Gastroesophageal sphincter (tissue), 4 donors: ENCODE data around the gene COL25A1. TPM values are rescaled to one million over a fixed set of nuclear protein-coding genes. Genes with fewer than 3 reads are reported as not detected.

Experiments
- ATAC-seq: fragments of 150-250 bp; one replicate; pipeline ENCODE4 v1.9.1; 2016; ENCODE audit warnings: mild to moderate bottlenecking, moderate library complexity
- H3K27ac ChIP-seq, 4 donors: fragments of 200-600 bp; sonication (generic) in 3 of 4; 1 replicate in 3 of 4; 2 replicates in 1 of 4; pipeline ENCODE4 v1.5.1; 2016 to 2019
- H3K27me3 ChIP-seq: fragments of 200-600 bp; sonication (generic); one replicate; pipeline ENCODE4 v1.5.1; 2019
- H3K36me3 ChIP-seq, 2 donors: fragments of 200-600 bp; sonication (generic); one replicate each; pipeline ENCODE4 v1.5.1; 2019; ENCODE audit warnings: control low read depth in 1 of 2
- H3K4me1 ChIP-seq, 3 donors: fragments of 200-600 bp; sonication (generic); 1 replicate in 2 of 3; 2 replicates in 1 of 3; pipeline ENCODE4 v1.5.1; 2016 to 2019; ENCODE audit warnings: control low read depth in 2 of 3
- H3K4me3 ChIP-seq, 2 donors: fragments of 200-600 bp; sonication (generic); one replicate each; pipeline ENCODE4 v1.5.1; 2019; ENCODE audit warnings: mild to moderate bottlenecking in 1 of 2, moderate library complexity in 1 of 2
- H3K9me3 ChIP-seq, 3 donors: fragments of 200-600 bp; sonication (generic); one replicate each; pipeline ENCODE4 v1.5.1; 2017 to 2019; ENCODE audit warnings: control low read depth in 2 of 3
- CTCF ChIP-seq, 4 experiments: fragments of 200-600 bp in 2 of 4; fragments of 450-650 bp in 2 of 4; sonication (generic) in 1 of 4; IDR thresholded peaks; one replicate each; pipeline ENCODE4 v1.5.1; 2017 to 2019; ENCODE audit warnings: antibody characterized with exemption in 4 of 4, mild to moderate bottlenecking in 2 of 4, moderate library complexity in 2 of 4
- EP300 ChIP-seq: sonication (generic); formaldehyde crosslinking; IDR thresholded peaks from one replicate; pipeline ENCODE4 v1.6.1; 2017; ENCODE audit warnings: antibody characterized with exemption, mild to moderate bottlenecking
- POLR2A ChIP-seq, 2 donors: fragments of 450-650 bp; IDR thresholded peaks; one replicate each; pipeline ENCODE4 v1.6.1; 2017; ENCODE audit warnings: antibody characterized with exemption in 2 of 2, mild to moderate bottlenecking in 2 of 2, moderate library complexity in 1 of 2
- POLR2AphosphoS5 ChIP-seq: sonication (generic); formaldehyde crosslinking; IDR thresholded peaks from one replicate; pipeline ENCODE4 v1.6.1; 2017; ENCODE audit warnings: antibody characterized with exemption
- WGBS, 2 donors: methylation state at CpG; one replicate each; pipeline ENCODE4 v1.1.5; 2018; ENCODE audit warnings: low coverage in 1 of 2; 5-methylcytosine and 5-hydroxymethylcytosine counted together
- total RNA-seq, 4 donors: library from RNA; depleted of rRNA; stranded (reverse); fragments of >200 nt; gene quantifications; one replicate each; pipeline ENCODE4 v1.1.0, GENCODE V29; 2016

The COL25A1 gene
- total RNA-seq, 4 donors from 2014 or later = 0.40 to 1.8 (median 1.0) TPM

GRCh38 chr4:108774809-108775530 is 527.5 kb downstream of the COL25A1 start:
- Histone ChIP-seq H3K27me3 (no peaks in the 10 kb centered on the region), H3K36me3 (no peaks in the 10 kb centered on the region), H3K4me1 (peaks cover 0 to 4% (median 0%) of the 10 kb centered on the region in 3 donors), H3K9me3 (no peaks in the 10 kb centered on the region), H3K27ac (no peak overlapping the region), H3K4me3 (no peak overlapping the region)
- TF ChIP-seq CTCF (IDR thresholded peaks at IDR 0.05) = peak in 1 of 4 experiments; percentile 7
- no peak for TF ChIP-seq POLR2A (IDR thresholded peaks at IDR 0.05)
- TF ChIP-seq EP300 = no peak
- peak; percentile 8 for TF ChIP-seq POLR2AphosphoS5
- WGBS, 2 donors = 31 to 62% methylated on average over 3 to 4 of the region's 5 CpGs
- no peak for ATAC-seq

GRCh38 chr4:108772402-108772801 is 530.1 kb downstream of the COL25A1 start:
- TF ChIP-seq EP300 = no peak
- TF ChIP-seq CTCF (IDR thresholded peaks at IDR 0.05) = no peak
- TF ChIP-seq POLR2AphosphoS5 = no peak
- no peak for TF ChIP-seq POLR2A (IDR thresholded peaks at IDR 0.05)
- Histone ChIP-seq H3K36me3 (no peaks in the 10 kb centered on the region), H3K9me3 (no peaks in the 10 kb centered on the region), H3K4me3 (no peak overlapping the region), H3K27ac (no peak overlapping the region), H3K27me3 (no peaks in the 10 kb centered on the region), H3K4me1 (peaks cover 0 to 4% (median 0%) of the 10 kb centered on the region in 3 donors)
- 88 to 94% methylated on average over 7 of the region's 7 CpGs for WGBS, 2 donors
- no peak for ATAC-seq

- TF ChIP-seq EP300 (no peak), POLR2AphosphoS5 (no peak), POLR2A (IDR thresholded peaks at IDR 0.05) (no peak), CTCF (IDR thresholded peaks at IDR 0.05) (no peak)
- 77 to 100% methylated on average over 1 to 3 of the region's 3 CpGs for WGBS, 2 donors
- peaks cover 0 to 17% (median 9%) of the 10 kb centered on the region in 3 donors for H3K4me1 ChIP-seq
- ATAC-seq = no peak
- no peaks in the 10 kb centered on the region for H3K9me3 ChIP-seq
- no peaks in the 10 kb centered on the region for H3K36me3 ChIP-seq
- H3K27me3 ChIP-seq = peaks cover 14% of the 10 kb centered on the region
- H3K27ac ChIP-seq = no peak overlapping the region
- no peak overlapping the region for H3K4me3 ChIP-seq
Measured at GRCh38 chr4:108766058-108766457, 536.4 kb downstream of the COL25A1 start.

GRCh38 chr4:108763986-108764385 is 538.5 kb downstream of the COL25A1 start:
- no peak for ATAC-seq
- H3K4me3 ChIP-seq = no peak overlapping the region
- peaks cover 29% of the 10 kb centered on the region for H3K27me3 ChIP-seq
- no peak overlapping the region for H3K27ac ChIP-seq
- WGBS, 2 donors = 90% methylated on average over 4 of the region's 4 CpGs; no CpG with 5 or more reads in 1 of the 2 donors
- no peaks in the 10 kb centered on the region for H3K36me3 ChIP-seq
- H3K9me3 ChIP-seq = no peaks in the 10 kb centered on the region
- H3K4me1 ChIP-seq = peaks cover 0 to 17% (median 9%) of the 10 kb centered on the region in 3 donors
- no peak for TF ChIP-seq POLR2A (IDR thresholded peaks at IDR 0.05)
- TF ChIP-seq EP300 = no peak
- TF ChIP-seq CTCF (IDR thresholded peaks at IDR 0.05) = no peak

- Histone ChIP-seq H3K4me3 (peak overlapping the region; percentile 26 to 56), H3K27ac (no peak overlapping the region), H3K9me3 (no peaks in the 10 kb centered on the region), H3K27me3 (peaks cover 37% of the 10 kb centered on the region), H3K4me1 (peaks cover 0 to 17% (median 9%) of the 10 kb centered on the region in 3 donors), H3K36me3 (no peaks in the 10 kb centered on the region)
- 10 to 16% methylated on average over 10 to 11 of the region's 11 CpGs for WGBS, 2 donors
- TF ChIP-seq POLR2AphosphoS5 (no peak), CTCF (IDR thresholded peaks at IDR 0.05) (no peak), POLR2A (IDR thresholded peaks at IDR 0.05) (no peak), EP300 (no peak)
- ATAC-seq = no peak
Measured at GRCh38 chr4:108763226-108763593, 539.2 kb downstream of the COL25A1 start.
